Hematopoietic multipotent progenitor cell treated with erythropoietin and hydrocortisone succinate and interleukin-3 and kit ligand, for 17 days (in vitro differentiated cells): ENCODE measurements around the gene DLGAP1.

Experiments
- DNase-seq: peaks from one replicate; pipeline ENCODE4 v3.0.0-alpha.2; 2015; ENCODE audit warnings: low spot score

The DLGAP1 gene

DNA sequence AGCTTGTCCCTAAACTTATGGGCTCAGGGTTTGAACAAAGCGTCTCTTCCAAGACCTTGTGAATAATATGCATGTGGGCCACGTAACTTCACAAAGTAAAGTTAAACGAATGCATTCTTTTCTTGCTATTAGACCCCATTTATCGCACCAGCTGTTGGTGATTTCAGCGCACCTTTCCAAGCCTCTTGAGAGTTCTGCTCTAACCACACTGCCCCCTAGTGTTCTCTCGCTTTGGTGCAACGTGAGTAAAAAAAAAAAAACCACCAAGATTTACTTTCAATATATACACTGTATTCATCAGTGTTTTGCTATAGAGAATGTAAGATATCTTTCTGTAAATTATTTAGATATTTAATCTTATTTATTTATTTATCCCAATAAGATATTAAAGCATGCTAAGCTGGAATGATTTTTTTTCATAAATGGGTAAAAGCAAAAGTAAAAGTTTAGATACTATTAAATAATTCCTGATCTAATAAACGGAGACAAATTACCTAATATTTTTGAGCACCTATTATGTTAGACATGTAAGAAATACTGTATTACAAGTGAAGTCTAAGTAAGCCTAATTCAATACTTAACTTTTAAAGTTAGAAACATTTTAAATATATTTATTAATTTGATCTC, 459.5 kb downstream of the DLGAP1 start:
- peak; percentile 82 for DNase-seq

DNA sequence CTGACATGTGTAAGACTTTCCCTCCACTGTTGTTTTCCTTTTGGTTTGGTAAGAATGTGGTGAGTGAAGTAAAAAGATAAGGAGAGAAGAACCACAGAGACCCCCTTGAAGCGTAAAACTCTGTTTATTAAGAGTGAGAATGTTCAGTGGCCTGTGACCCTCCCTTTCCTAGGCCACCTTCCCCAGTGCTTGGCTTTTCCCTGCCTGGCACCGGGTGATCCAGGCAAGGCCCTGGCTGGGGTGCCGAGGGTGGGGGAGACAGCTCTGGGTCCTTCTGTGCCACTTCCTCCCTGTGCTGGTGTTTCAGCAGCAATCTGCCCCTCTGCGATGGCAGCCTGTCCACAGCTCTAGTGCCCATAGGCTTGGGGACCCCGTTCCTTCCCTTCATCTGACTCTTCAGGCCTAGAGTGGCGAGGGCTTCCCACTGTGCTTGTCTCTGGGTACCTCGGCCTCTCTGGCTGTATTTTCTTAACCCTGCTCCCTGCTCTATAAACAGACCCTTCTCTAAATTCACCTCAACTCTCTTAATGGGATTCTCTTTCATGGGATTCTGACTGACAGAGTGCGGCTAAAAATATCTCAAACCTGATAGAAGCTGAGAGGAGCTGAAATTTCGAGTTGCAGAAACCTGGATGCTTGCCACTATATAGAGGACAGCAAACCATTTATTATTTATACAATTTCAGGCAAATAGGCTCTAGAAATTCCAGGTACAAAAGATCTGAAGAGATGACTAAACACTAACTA, 461.0 kb downstream of the DLGAP1 start:
- DNase-seq: no peak

DNA sequence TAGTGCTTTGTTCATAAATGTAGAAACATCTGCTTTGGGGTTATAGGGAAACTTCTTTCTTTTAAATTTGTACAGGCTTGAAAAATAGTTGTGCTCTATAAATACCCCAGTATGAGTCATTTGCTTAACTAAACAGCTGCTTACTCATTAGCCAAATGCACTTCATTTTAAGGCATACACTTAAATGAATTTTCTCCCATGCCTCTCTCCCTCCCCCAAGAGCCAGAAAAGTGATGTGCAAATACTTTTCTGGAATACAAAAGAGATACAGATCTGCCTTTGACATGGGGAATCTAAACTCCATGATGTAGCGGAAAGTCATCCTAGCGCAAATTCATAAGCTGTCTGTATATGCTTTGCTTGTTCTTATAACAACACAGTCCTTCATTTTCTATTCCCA, 469.4 kb downstream of the DLGAP1 start:
- DNase-seq: no peak

DNA sequence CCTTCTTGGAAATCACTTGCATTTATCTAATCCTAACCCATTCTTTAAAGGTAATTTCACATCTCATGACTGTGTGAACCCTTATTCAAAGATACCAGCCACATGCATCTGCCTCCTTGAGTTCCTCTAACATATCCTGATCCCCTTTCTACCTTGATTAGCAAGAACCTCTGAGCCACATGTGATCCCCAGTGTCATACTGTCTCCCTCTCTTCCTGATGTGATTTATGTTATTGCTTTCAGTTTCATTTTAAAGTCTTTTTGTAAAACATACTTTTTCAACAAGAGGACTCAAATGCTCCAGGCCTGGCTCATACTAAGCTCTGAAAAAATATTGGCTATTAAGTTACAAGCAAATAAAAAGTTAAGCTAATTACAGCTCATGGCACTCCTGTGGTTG, 470.1 kb downstream of the DLGAP1 start:
- no peak for DNase-seq

DNA sequence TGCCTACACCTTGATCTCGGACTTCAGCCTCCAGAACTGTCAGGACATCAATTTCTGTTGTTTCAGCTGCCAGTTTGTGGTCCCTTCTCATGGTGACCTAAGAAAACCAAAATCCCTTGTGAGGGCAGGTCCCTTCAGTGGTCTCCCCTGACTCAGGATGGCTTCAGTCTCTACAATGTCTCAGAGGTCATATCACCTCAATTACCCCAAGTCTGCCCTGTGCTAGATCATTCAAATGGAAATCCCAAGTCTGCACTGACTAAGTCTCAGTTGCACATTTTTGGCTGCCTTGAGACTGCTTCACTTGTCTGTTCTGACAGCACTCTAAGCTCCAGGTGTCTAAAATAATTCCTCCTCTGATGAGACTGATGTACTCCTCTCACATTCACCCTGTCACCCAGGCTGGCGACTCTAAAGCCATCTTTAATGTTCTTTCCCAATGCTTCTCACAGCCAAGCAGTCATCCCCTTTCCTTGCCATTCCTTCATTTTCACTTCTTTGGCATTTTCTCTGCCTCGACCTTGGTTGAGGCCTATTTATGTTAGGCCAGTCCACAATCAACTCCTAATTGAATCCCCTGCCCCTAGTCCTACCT, 470.8 kb downstream of the DLGAP1 start:
- DNase-seq: no peak

DNA sequence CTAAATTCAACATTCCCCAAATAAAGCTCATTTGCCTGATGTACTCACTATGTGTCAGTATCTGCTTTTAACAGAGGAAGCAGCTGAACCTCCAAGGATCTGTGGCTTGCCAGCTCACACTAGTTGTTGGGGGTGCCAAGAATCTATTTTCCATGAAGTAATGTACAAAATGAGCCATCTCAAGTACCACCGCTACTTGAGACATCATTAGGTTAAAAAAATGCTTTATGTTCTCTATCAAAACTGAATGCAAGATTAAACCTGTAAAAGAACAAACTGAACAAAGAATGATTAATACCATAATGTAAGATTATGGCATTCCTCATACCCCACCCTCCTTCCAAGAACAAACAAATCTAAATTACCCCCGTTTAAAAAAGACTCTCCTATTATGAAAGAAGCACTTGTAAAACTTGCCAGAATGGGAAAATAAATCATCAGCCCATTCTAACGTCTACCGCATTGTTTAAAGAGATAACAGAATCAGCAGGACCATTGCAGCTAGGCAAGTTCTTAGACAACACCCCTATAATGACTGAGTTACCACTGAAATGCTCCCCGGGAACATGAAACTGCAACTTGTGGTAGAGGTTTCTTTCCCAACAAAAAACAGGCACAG, 471.6 kb downstream of the DLGAP1 start:
- DNase-seq: no peak

DNA sequence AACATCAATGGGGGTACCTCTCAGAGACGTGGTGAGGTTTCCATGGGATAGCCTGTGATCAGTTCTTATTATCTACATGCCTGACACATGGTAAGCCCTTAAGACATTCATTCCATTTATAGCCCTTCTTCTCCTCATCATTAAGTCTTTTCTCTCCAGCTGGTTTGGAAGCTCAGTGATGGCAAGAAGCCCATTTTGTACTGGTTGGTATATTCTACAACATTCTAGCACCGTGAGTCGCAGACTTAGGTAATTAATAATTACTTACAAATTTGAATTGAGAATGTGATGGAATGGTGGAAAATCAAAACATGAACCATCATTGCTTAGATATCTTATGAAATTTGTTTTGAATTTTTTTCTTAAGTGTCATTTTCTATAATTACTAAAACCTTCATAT, 472.6 kb downstream of the DLGAP1 start:
- no peak for DNase-seq

DNA sequence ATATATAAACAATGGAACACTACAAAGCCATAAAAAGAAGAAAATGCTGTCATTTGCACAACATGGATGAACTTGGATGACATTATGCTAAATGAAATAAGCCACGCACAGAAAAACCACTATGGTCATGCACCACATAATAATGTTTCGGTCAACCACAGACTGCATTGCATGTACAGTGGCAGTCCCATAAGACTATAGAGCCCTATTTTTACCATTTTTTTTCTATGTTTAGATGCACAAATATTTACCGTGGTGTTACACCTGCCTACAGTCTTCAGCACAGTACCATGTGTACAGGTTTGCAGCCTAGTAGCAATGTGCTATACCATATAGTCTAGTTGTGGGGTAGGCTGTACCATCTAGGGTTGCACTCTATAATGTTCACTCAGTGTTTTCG, 476.1 kb downstream of the DLGAP1 start:
- DNase-seq: no peak

DNA sequence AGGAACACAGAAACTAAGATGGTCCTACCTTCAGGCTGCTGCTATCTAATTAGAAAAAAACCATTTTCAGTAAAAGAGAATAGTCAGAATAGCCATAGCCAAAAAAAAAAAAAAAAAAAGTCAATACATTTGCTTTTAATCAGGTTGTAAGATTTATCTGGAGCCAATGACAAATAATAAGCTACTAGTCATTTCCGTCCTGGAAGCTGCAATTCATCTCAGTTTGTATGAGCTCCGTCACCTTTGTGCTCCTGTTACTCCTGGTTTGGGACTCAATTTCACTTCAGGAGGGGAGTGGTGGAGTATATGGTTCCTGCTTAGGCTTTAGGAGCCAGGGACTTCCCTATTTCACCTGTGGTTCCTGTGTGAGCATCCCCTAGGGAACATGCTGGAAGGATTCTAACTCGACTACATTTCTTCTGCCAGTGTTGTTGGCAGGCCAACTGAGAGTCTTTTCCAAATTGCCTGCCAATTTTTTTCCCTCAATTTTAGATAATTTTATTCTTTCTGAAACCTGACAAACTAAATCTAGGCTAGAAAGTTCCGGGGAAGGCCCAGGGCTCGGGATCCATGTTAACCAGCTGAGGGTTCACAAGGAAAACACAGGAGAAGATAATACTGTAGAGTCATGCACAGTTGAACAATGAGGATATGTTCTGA, 481.8 kb downstream of the DLGAP1 start:
- DNase-seq: no peak

DNA sequence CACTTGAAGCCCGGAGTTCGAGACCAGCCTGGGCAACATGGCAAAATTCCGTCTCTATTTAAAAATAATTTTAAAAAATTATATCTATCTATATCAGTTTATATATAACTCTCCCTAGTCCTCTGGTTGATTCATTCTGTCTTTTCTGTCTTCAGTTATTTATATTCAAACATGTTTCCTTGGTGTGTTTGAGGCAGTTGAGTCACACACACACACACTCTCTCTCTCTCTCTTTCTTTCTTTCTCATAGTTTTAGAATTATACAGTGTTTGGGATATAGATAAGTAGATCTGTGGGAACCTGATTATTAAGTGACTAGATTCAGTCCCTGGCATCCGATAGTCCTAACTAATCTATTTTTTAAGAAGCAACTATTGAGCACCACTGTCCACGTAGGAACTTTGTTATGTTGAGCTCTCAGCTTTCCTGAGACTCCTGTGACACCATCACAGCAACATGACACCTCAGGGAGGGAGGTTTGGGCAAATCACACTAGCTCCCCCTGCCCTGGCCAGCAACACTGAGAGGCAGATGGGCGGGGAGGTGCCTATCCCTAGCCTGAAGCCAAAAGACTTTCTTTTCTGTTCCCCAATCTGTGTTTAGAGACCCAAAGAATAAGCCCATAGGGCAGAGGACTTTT, 482.7 kb downstream of the DLGAP1 start:
- DNase-seq: no peak

DNA sequence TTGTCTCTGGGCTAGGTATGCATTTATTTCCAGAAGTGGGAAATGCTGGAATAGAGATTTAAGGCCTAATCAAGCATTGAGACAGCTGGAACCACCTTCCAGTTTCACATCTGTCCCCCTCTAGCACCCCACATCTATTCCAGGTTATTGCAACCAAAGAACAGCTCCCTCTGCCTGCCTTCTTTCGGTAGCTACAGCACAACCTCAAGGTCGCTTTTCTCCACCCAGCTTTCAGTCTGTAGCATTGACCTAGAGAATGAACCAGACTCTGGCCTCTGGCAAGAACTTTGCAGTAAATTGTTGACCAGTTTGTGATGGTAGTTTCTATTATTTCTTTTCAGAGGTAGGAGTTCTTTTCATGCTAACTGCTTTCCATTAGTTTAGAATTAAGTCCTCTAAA, 484.2 kb downstream of the DLGAP1 start:
- DNase-seq: no peak

DNA sequence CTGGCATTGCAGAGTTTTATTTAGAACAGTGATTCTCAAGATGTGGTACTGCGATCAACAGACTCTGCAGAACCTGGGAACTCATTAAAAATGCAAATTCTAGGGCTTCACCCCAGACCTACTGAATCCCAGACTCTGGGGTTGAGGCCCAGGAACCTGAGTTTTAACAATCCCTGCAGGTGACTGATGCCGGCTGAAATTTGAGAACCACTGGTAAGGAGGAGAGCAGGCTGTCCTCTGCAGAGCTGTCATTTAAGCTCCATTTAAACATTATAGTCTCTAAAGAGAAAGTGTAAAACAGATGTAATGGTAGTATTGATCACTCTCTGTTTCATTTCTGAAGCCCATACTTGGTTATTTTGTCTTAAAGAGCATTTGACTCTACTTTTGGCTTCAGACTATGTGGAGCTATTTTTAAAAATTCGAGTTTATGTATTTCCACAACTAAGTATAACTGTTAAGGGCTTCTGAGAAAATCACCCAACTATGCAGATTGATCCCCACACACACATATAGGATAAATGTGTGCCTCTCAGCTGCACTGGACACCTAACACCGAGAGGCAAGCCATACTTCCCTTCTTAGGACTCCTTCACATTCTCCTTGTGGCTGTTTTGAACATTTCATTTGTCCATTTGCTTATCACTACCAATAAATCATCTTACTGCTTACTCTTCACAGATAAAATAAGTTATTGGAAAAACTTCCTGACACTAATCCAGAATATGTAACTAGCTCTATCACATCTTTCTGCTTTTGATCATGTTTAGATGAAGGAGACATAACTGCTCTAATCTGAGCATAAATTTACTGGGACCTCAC, 487.5 kb downstream of the DLGAP1 start:
- DNase-seq: no peak

DNA sequence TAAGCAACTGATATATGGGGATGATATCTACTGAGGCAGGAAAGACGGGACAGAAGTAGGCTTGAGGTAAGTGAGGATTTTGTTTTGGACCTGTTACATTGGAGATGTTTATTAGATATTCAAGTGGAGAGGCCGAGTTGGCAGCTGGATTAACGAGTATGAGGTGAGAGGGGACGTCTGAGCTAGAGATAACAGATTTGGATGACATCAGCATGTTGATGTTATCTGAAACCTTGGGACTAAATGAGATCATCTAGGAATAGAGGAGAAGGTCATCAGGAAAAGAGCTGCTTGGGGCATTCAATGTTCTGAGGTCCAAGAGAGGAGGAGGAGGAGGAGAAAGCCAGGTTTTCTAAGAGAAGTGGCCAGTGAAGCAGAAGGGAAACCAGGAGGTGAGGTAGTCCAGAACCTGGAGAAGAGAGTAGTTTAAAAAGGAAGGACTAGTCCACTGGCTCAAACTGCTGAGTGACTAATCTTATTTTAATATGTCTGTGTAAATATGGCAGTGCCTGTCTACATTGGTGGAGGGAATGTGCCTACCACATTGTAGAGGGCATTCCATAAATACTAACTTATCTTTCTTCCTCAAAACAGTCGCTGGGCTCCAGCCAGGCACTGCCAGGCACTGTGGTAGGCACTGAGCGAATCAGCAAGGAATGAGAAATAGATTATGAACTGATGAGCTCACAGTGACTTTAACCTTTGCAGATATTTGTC, 488.3 kb downstream of the DLGAP1 start:
- DNase-seq: no peak

DNA sequence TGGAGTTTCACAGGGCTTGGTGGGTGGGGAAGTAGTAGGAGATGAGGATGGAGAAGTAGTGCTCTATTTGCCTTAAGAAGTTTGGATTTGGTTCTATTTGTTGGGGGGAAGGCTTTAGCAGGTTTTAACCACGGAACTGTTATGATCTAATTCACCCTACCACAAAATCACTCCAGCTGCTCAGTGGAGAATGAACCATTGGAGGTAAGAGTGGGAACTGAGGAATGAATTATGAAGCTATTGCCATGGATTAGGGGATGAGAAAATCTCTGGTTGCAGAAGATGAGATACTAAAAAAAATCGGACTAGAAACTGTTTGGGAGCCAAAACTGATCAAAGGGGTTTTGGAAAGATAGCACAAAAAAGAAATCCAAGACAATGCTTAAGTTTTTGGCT, 488.9 kb downstream of the DLGAP1 start:
- no peak for DNase-seq

DNA sequence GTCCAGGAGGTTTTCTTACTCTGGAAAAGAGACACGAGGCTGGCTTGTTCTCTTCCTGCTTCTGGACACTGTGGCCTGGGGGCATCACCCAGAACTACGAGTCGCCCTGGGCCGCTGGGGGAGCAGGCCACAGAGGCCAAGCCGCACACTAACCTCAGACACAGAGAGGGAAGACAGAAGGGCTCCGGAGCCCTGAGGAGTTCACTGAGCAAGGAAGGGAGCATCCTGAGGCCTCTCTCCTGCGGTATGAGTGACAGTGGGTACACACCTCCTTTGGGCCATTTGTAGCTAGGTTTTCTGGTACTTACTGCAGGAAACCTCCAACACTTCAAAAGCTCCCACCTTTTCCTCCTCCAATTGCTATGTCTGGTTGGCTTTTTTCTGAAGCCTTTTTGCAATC, 494.1 kb downstream of the DLGAP1 start:
- no peak for DNase-seq

DNA sequence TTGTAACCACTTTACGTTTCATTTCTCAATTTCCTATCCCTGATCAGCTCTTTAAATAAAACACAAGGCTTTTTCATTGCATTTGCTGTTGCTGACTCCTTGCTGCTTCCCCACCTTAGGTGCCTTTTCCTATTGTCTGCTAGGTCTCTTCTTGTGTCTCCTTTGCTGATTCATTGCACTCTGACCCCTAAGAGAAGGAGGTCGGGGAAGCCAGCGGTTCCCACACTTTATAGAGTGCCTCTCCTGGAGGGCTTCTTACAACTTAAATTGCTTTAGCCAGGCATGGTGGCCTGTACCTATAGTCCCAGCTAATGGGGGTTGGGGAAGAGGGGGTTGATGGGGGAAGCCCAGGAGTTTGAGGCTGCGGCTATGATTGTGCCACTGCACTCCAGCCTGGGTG, 495.0 kb downstream of the DLGAP1 start:
- no peak for DNase-seq

DNA sequence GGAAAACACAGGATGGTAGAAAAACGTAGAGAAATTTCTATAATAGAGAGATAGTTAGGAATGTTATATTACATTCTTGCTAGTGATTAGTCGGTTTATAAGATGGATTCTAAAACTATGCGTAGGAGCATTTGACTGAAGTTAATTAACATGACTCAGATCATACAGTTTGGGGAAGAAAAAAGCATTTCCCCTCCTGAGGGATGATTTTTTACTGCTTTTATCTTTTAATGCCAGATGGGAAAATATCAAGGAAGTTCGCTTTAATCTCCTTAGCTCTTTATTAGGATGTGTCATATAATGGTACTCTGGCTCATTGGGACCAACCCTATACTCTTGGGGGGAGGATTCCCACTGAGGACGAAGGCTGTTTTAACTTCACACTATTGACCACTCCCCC, 503.1 kb downstream of the DLGAP1 start:
- DNase-seq: no peak

DNA sequence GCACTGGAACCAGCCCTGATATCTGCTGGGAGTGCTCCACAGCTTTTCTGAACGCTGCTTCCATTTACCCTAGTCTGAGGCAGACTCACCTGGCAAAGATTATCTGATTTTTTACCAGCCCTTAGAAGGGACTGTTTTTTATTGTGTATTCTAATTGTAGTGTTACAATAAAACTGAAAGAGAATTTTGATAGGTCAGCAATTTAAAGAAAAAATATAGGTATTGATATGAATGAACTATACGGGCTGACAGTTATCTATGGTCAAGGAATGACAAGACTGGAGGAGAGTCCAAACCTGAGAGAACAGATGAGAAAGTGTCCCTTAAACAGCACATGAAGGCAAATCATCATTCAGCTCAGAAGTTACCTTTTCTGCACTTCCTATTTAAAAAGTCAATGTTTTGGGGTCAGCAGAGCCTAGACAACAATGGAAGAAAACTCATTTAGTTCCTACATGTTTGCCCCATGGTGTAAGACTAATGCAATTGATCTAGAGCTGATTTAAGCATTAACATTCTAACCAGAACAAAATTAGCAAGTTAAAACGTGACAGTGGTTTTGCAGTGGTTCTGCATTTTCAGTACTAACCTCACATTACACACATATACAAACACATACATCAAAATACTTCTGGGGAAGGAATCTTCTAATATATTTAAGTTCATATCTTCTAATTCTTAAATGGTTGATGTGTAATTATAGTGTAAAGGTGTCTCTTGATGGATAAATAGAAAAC, 504.3 kb downstream of the DLGAP1 start:
- no peak for DNase-seq

DNA sequence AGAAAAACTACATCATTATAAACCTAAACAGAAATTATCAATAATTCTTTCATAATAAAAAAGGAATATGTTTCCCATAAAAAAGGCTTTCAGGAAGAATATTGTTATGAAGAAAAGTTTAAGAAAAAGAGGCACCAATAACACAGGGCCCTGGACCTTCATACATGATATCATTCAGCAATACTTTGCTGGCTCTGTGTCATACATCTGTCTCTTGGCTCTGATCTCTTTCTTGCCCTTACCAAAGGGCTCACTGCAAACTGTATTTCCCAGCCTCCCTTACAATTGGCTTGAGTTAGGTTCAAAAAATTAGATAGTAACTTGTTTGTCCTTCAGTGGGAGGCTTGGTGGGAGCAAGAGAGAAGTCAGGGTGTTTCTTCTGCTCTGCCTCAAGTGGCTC, 506.1 kb downstream of the DLGAP1 start:
- no peak for DNase-seq

DNA sequence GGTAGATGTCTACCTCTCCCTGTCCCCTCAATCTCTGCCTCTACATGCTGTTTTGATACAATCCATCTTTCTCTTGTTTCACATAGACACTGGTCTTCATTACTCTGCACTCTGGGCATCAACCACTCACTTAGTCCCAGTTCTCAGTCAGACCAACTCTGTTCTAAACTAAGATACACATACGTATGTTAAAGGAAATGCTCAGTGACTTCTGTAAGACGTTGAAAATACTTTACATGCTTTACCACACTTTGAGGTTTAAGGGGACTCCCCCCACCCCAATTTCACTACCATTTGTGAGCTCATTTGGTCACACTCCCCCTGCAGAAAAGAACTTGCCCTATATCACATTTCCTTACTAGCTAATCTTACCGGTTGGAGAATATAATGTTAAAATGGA, 507.7 kb downstream of the DLGAP1 start:
- no peak for DNase-seq
